ENCODE results near the gene CBR1.
"Not testable (repeated sequence)": the region's sequence is repeated elsewhere in the genome, so short reads cannot be mapped to it uniquely, and the experiment has no call there.

The CBR1 gene

DNA sequence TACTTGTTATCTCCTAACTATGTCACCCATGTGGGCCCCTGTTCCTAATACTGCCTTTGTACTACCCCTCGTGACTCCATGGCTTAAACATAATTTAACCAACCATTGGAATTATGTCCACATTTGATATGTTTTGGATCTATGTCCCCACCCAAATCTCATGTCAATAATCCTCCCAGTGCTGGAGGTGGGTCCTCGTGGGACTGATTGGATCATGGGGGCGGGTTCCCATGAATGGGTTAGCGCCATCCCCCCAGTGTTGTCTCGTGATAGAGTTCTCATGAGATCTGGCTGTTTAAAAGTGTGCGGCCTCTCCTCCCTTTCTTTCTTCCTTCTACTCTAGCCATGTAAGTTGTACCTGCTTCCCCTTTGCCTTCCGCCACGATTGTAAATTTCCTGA, 9.8 kb downstream of the CBR1 start:
- DNase-seq (ENCODE audit: low spot score): no peak

GRCh38 chr21:36080386-36080785, 10.6 kb downstream of the CBR1 start:
- no peak for DNase-seq (ENCODE audit: low spot score)

- DNase-seq (ENCODE audit: low spot score): no peak
These were observed 12.4 kb downstream of the CBR1 start for GRCh38 chr21:36082237-36082664.

DNA sequence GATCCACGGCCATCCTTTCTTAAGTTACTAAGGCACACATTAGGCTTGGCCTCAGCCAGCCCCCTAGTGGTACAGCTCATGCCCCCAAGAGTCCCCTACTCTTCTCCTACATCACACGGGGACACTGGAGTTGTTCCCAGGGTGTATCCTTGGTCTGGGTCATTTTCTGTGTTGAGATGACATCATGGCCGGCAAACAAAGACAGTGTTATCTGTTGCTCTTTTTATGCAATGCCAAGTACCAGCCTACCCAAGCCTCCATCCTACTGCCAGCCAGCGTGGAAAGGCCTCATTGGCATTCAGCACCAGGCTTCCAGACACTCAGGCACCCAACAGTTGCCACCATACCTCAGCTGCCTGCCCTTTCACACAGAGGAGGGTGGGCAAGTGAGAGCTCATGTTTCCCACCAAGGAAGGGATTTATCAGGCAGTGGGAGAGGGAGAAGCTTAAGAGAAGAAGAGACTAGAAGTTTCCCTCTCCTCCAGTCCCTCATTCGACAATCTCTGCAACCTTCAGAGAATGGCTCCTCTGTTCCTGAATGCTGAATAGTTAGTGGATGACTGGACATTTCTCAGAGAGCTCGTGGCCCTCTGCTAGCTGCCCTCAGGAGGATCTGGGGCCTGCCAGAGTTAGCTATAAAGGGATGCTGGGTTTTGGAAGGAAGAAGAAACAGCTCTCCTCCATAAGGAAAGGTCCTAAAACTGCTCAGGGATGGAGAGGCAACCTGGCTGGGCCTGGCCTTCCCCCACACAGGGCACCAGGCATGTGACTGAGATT, 17.7 kb downstream of the CBR1 start:
- DNase-seq (ENCODE audit: low spot score): no peak

DNA sequence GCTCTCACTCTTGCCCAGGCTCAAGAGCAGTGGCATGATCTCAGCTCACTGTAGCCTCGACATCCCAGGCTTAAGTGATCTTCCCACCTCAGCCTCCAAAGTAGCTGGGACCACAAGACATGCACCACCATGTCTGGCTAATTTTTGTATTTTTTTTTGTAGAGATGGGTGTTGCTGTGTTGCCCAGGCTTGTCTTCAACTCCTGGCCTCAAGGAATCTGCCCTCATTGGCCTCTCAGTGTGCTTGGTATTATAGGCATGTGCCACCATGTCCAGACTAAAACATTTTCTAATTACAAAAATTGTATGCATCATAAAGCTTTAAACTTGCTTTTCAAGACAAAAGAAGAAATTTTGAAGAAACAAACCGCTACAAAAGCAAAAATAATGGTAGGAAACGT, 20.1 kb downstream of the CBR1 start:
- DNase-seq (ENCODE audit: low spot score): no peak

- no peak for DNase-seq (ENCODE audit: low spot score)
These were observed 22.9 kb downstream of the CBR1 start for GRCh38 chr21:36092681-36093080.

DNA sequence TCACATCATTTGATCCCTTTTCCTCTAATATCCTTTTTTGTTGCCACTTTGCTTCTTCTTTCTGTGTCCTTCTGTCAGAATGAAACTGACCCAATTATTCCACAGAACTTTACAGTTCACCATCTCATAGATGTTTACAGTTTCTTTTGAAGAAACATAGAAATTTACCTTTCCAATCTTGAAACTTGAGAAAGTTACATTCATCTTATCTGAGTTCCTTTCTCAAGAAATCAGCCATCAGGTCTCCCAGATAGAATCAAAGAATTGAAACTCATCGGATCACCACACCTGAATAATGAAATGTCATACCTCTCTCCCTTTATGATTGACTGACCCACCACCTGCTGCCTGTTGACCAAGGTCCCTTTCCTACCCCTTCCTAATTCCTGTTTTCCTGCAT, 23.7 kb downstream of the CBR1 start:
- no peak for DNase-seq (ENCODE audit: low spot score)

GRCh38 chr21:36096398-36097290, 26.8 kb downstream of the CBR1 start:
- DNase-seq (ENCODE audit: low spot score): no peak

GRCh38 chr21:36097427-36098181, 27.8 kb downstream of the CBR1 start:
- peak; percentile 13 for DNase-seq (ENCODE audit: low spot score)

DNA sequence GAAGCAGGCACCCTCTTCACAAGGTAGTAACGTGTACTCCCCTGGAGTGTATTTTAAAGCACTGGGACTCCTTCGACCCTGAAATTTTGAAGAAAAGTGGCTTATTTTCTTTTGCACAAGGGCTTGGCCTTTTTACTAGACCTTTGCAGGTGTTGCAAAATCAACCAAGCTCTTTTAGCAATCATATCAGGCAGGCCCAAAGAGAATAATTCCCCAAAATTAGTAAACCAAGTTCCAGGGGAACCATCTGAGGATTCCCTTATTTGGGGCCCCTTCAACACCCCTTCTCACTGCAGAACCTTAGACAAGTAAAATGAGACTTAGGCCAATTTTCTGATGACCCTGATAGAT, 28.3 kb downstream of the CBR1 start:
- DNase-seq (ENCODE audit: low spot score): no peak

DNA sequence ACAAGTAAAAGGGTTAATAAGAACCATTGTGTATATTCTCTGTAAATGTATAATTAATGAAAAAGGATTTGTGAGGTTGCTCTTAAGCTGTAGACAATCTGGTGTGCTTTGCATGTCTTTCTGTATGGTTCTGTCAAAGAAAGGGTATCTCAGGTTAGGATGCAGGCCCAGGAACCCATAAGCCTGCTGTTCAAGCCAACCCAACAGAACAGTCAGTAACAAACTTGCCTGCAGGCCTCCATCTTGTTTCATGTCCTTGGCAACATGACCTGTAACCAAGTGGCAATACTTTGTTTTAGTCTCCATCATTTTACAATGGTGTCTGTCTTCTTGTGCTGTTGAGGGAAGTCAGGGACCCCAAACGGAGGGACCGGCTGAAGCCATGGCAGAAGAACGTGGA, 29.2 kb downstream of the CBR1 start:
- no peak for DNase-seq (ENCODE audit: low spot score)

DNA sequence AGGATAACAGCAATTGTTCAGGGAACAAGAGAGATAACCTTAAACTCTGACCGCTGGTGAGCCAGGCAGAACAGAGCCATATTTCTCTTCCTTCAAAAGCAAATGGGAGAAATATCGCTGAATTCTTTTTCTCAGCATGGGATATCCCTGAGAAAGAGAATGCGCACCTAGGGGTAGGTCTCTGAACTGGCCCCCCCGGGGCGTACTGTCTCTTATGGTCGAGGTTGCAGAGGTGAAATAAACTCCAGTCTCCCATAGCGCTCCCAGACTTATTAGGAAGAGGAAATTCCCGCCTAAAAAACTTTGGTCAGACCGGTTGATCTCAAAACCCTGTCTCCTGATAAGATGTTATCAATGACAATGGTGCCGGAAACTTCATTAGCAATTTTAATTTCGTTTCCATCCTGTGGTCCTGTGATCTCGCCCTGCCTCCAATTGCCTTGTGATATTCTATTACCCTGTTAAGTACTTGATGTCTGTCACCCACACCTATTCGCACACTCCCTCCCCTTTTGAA, 29.9 kb downstream of the CBR1 start:
- not testable (repeated sequence) for DNase-seq (ENCODE audit: low spot score)

- DNase-seq (ENCODE audit: low spot score): no peak
These were observed 31.3 kb downstream of the CBR1 start for GRCh38 chr21:36100971-36101641.

- no peak for DNase-seq (ENCODE audit: low spot score)
These were observed 33.6 kb downstream of the CBR1 start for GRCh38 chr21:36103434-36103833.

DNA sequence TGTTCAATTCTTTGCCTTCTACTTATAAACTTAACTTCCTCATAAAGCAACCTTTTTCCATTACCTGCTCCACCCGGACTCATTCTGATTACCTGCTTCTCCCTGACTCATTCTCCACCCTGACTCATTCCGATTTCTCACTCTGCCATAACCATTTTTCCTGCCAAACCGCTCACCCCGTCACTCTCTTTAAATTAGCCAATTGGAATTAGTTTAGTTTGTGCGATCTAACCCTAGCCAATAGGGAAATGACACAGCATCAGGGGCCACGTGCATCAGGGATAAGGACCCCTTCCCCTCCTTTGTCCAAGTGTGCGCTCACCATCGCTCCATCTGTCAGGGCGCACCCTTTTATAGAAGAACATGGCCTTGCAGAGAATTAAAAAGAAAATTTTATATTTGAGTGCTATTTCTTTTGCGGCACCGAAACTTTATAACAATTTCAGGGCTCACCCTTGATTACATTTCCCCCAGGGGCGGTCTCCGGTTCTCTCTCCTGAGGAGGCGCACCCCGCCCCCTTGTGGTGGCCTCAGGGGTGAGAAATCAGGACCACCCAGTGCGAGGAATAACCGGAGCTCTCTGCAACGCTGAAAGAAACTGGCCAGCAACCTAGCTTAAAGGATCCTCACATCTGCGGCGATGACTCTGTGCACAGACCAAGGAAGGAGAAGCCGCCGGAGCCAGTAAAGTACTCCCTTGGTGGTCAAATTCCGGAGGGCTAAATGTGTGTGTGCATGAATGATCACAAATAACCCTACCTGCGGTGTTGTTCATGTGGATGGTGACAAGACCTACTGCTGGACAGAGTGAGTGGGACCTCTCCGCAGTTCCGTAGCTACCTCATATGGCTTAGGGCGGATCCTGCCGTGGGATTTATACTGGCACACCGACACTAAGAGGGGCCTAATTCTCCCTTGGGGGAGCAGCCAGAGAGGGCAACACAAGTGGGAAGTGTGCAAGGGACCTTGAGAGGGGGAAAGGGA, 34.8 kb downstream of the CBR1 start:
- DNase-seq (ENCODE audit: low spot score): no peak

- no peak for DNase-seq (ENCODE audit: low spot score)
These were observed 35.6 kb downstream of the CBR1 start for GRCh38 chr21:36105327-36105842.

GRCh38 chr21:36109868-36110267, 40.0 kb downstream of the CBR1 start:
- DNase-seq (ENCODE audit: low spot score): no peak

- DNase-seq (ENCODE audit: low spot score): no peak
These were observed 41.4 kb downstream of the CBR1 start for GRCh38 chr21:36111238-36111637.

- no peak for DNase-seq (ENCODE audit: low spot score)
These were observed 44.0 kb downstream of the CBR1 start for GRCh38 chr21:36113647-36114428.

All from hepatic stellate cell (primary cell).